HG02759 (cell line): ENCODE measurements around the gene NCR1.
"Not testable (repeated sequence)": the region's sequence is repeated elsewhere in the genome, so short reads cannot be mapped to it uniquely, and the experiment has no call there.

Experiments
- ATAC-seq: cut with Tn5 transposase; IDR thresholded peaks from one replicate; pipeline ENCODE4 v1.9.1; 2021; ENCODE audit warnings: mild to moderate bottlenecking, moderate library complexity; ENCODE audit not compliant: unreplicated experiment

The NCR1 gene

DNA sequence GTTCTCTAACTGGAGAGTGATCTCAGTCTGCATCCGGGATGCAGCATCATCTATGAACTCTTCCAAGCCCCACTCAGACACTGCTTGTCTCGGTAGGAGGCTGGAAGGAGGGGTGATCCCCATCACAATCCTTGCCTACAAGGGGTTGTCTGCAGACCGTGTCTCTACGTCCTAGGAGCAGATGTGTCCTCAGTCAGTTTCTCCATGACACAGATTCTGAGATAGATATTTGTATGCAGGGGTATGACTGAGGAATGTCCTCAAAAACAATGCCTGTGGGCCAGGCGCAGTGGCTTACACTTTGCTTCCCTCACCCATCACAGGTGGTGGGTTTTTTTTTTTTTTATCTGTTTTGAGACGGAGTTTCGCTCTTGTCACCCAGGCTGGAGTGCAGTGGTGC is 871 bp downstream of the NCR1 start:
- no peak for ATAC-seq

DNA sequence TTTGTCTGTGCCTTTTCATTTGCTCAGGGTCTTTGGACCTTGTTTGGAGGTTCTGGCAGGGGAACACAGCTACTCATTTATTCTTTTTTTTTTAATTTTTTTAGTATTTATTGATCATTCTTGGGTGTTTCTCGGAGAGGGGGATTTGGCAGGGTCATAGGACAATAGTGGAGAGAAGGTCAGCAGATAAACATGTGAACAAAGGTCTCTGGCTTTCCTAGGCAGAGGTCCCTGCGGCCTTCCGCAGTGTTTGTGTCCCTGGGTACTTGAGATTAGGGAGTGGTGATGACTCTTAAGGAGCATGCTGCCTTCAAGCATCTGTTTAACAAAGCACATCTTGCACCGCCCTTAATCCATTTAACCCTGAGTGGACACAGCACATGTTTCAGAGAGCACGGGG is 2.0 kb downstream of the NCR1 start:
- ATAC-seq = not testable (repeated sequence)

DNA sequence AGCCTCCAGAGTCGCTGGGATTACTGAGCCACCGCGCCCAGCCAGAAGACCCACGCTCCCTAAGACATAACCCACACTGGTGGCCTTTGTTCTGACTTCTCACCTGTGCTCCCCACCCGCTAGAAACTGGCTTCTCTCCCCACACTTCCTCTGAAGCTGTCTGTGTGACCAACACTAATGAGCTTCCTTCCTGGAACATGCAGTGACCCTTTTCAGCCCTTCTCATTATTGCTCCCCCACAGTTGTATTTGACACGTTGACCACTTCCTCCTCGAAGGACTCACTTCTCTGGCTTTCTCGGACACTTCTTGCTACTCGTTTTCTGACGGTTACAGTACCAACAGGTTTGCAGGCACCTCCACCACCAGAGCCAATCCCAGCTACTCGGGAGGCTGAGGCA is 10.9 kb downstream of the NCR1 start:
- no peak for ATAC-seq

DNA sequence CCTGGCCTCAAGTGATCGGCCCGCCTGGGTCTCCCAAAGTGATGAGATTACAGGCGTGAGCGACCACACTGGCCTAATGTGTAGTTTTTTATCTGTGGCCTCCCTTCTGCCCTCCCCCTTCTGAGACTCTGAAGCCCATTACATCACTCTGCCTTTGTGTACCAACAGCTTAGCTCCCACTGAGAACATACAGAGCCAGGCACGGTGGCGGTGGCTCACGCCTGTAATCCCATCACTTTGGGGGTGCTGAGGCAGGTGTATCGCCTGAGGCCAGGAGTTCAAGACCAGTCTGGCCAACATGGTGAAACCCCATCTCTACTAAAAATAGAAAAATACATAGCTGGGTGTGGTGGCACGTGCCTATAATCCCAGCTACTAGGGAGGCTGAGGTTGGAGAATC is 12.6 kb downstream of the NCR1 start:
- ATAC-seq = no peak

DNA sequence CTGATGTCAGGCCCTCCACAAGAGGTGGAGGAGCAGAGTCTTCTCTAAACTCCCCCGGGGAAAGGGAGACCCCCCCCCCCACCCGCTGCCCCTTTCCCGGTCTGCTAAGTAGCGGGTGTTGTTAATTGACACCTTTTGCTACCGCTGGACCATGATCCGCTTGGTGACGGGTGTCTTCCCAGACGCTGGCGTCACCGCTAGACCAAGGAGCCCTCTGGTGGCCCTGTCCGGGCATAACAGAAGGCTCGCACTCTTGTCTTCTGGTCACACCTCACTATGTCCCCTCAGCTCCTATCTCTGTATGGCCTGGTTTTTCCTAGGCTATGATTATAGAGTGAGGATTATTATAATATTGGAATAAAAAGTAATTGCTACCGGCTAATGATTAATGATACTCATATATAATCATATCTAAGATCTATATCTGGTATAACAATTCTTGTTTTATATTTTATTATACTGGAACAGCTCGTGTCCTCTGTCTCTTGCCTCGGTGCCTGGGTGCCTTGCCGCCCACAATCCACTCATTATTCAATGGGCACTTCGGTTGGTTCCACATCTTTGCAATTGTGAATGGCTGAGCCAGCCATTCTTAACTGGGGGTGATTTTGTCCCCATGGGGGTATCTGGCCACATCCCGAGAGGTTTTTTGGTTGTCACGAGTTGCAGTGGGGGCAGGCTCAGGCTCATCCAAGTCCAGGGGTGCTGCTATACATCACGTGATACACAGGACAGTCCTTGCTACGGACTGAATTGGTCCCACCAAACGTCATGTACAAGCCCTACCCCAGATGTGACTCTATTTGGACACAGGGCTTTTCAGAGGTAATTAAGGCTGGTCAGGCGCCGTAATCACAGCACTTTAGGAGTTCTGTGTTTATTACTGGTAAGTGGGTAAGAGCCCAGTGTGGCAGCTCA is 14.0 kb downstream of the NCR1 start:
- not testable (repeated sequence) for ATAC-seq

DNA sequence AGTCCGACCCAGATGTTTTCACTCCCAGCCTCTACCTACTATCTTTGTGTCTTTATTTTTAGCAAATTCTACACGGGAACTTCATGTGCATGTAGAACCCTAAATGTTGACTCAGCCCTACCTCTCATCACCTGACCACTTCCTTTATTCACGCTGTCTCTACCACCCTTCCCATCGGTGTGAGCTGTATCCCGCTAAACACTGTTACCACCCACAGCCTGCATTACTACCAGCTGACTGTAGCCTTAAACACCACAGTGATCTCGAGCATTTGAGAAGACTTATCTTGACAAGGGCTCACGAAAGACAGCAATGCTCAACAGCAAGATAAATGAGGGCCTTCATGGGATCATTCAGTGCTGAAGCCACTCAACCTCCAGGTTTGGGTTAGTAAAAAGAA is 15.1 kb downstream of the NCR1 start:
- ATAC-seq = no peak

DNA sequence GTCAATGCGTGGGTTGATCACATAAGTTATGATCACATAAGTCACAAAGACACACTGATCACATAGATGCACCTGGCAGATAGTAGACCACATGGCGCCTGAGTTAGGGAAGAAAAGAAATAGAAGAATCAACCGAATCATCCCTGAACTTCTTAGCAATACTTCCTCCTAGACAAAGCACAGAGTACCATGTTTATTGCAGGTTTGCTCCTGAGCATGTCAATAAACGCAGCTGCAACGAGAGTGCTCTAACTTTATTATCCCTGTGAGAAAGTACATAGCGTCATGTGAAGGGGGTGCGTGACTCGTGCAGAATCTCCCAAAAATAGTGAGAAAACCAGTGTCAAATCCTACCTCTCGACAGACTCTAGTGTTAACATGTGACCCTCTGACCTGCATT is 17.3 kb downstream of the NCR1 start:
- no peak for ATAC-seq

DNA sequence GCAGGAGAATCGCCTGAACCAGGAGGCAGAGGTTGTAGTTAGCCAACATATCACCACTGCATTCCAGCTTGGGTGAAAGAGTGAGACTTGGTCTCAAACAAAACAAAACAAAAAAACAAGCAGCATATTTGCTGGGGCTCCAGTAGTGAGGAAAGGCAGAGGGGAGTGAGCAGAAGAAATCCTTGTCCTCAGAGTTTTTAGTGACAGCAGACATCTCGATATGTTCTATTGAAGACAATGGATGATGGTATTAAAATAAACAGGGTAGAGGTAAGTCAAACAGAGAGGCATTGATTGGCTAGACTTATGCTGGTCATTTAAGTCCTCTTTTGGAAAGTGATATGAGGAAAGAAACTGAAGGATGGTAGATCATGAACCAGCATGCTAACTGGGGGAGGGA is 22.4 kb downstream of the NCR1 start:
- ATAC-seq = no peak

DNA sequence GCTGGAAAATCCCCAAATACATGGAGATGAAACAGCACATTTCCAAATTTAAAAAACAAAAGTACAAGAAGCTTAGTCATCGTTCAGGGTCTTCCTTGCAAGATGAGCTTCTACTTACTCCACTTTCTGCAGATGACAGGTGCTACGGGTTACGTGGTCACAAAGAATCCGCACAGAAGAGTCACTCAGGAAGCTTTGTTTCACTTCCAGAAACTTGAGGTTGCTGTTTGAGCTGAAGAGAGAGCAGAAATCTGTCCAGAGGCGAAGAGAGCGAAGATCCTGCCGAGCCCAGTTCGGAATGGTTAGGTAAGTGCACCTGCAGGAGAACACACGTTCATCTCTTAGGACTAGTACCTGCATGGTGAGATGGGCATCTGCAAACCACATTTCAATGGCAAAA is 32.0 kb downstream of the NCR1 start:
- peak; percentile 57 for ATAC-seq

DNA sequence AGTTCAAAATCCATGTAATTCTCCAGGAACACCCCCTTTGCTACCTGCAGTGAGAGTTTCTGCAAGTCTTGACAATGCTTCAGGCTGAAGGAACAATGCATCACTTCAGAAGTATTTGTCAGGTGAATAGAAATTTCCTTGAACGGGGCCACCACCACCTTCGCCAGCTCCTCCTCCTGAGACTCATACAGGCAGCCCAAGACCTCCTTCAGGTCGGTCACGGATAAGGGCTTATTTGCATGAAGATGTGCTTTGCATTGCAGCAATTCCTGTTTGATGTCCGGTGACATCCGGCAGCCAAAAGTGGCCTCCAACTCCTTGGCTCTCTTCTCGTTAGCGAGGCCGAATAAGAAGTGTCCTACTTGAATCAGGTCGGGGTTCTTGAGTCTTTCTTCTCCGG is 33.0 kb downstream of the NCR1 start:
- ATAC-seq = no peak

DNA sequence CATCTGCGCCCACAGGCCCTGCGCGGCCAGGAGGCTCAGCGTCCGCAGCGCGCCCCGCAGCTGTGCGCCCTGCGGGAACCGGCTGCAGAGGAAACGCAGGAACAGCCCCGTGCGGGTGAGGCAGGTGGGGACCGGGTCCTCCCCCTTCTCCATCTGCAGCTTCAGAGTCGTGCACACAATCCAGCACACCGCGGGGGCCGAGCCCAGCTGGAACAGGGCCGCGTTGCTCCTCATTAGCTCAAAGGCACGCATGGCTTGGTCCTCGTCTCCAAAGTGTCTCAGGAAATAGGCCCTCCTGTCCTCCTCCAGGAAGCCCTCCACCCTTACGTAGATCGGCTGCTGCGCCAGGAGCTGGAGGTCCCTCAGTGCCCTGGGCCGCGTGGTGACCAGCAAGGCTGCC is 33.6 kb downstream of the NCR1 start:
- not testable (repeated sequence) for ATAC-seq

DNA sequence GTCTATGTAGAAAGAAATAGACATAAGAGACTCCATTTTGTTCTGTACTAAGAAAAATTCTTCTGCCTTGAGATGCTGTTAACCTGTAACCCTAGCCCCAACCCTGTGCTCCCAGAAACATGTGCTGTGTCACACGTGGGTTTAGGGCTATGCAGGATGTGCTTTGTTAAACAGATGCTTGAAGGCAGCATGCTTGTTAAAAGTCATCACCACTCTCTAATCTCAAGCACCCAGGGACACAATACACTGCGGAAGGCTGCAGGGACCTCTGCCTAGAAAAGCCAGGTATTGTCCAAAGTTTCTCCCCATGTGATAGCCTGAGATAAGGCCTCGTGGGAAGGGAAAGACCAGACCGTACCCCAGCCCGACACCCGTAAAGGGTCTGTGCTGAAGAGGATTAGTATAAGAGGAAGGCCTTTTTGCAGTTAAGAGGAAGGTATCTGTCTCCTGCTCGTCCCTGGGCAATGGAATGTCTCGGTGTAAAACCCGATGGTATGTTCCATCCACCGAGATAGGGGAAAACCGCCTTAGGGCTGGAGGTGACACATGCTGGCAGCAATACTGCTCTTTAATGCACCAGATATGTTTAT is 37.9 kb downstream of the NCR1 start:
- not testable (repeated sequence) for ATAC-seq

DNA sequence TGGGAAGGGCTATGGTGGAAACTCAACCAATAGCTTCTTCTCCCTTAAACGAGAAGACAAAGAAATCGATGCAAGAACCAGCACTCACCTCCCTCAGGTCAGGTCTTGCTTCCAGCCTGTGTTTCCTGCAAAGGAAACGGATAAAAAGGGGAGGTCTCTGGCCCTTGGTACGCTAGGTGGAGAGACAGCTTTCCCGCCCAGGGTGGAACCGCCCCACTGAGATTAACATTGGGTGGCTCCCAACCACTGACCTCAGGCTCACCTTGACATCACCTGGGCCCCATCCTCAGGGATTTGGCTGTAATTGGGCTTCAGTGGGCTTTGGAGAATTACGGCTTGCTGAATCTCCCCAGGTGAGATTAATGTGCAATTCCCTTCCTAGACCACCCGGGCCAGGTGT is 41.4 kb downstream of the NCR1 start, which contains the start of gene NLRP7:
TSS of gene NLRP7 (minus strand) at position 150 of the 400 bp plus-strand sequence.
- no peak for ATAC-seq

DNA sequence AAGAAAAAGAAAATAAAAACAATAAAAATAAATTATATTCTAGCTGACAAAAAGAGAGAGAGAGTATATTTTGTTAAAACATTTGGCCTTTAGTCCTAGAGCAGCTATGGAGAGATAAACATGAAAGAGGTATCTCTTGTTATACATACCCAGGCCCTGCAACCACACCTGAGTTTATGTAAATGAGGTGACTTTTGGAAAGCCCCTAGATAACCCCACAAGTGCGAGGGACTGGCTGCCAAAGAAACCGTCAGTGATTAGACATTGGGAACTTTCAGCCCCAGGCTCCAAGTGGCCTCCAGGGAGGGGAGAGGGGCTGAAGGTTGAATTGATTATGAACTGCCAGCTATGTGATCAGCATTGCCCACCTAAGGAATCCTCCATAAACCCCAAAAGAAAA is 43.5 kb downstream of the NCR1 start:
- ATAC-seq = no peak

DNA sequence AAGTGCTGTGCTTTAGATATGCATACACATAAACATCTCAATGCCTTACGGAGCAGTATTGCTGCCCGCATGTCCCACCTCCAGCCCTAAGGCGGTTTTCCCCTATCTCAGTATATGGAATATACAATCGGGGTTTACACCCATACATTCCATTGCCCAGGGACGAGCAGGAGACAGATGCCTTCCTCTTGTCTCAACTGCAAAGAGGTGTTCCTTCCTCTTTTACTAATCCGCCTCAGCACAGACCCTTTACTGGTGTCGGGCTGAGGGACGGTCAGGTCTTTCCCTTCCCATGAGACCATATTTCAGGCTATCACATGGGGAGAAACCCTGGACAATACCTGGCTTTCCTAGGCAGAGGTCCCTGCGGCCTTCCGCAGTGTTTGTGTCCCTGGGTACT is 44.6 kb downstream of the NCR1 start:
- not testable (repeated sequence) for ATAC-seq

DNA sequence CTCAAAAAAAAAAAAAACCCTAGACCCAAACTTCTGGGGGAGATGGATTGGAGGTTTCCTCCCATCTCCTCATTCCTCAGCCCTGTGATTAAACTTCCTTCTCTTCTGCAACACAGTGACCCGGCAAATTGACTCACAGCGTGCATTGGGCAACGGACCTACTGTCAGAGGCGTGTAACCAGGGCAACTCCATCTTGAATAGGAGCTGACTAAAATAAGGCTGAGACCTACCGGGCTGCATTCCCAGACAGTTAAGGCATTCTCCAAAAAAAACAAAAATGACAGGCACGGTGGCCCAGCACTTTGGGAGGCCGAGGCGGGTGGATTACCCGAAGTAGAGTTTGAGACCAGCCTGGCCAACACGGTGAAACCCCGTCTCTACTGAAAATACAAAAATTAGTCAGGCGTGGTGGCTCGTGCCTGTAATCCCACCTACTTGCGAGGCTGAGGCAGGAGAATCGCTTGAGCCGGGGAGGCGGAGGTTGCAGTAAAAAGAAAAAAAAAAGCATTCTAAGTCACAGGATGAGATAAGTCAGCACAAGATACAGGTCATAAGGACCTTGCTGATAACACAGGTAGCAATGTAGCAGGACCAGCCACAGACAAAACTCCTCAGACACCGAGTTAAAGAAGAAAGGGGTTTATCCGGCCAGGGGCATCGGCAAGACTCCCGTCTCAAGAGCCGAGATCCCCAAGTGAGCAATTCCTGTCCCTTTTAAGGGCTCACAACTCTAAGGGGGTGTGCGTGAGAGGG is 46.8 kb downstream of the NCR1 start:
- ATAC-seq = no peak

DNA sequence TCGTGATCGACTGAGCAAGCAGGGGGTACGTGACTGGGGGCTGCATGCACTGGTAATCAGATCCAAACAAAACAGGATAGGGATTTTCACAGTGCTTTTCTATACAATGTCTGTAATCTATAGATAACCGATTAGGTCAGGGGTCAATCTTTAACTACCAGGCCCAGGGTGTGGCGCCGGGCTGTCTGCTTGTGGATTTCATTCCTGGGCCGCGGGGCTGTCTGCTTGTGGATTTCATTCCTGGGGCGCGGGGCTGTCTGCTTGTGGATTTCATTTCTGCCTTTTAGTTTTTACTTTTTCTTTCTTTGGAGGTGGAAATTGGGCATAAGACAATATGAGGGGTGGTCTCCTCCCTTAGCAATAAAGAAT is 47.4 kb downstream of the NCR1 start:
- not testable (repeated sequence) for ATAC-seq

DNA sequence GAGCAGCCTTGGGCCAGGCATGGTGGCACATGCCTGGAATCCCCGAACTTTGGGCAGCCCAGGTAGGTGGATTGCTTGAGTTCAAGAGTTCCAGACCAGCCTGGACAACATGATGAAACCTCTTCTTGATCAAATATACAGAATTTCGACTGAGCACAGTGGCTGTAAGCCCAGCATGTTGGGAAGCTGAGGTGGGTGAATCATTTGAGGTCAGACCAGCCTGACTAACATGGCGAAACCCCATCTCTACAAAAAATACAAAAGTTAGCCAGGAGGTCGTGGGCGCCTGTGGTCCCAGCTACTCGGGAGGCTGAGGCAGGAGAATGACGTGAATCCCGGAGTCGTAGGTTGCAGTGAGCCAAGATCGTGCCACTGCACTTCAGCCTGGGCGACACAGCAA is 49.4 kb downstream of the NCR1 start:
- no peak for ATAC-seq

DNA sequence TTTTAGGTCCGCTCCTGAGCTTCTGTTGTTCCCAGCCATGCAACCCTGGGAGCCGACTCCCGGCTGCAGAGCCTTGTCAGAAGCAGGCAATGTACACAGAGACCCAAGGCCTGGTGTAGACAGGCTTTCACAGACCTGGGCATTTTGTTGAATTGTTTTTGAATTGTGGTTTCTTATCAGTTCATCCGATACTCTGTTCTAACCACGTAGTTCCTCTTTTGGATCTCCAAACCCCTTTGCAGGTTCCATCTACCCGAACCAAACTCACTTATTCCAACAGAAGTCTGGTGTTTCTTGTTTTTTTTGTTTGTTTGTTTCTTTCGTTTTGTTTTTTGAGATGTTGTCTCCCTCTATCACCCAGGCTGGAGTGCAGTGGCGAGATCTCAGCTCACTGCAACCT is 53.9 kb downstream of the NCR1 start:
- no peak for ATAC-seq
